ENCODE measurements around the gene PPM1E. TPM values are rescaled to one million over a fixed set of nuclear protein-coding genes. Genes with fewer than 3 reads are reported as not detected.

Gene PPM1E
- total RNA-seq, 2 experiments from 2014 or later = not detected

GRCh38 chr17:58920773-58921172 lies 165.1 kb downstream of the PPM1E start:
- Histone ChIP-seq H3K36me3 (ENCODE audit: insufficient read depth, low read length) (no peaks in the 10 kb centered on the region), H3K9me3 (ENCODE audit: control insufficient read depth in 1 of 2, insufficient read depth in 1 of 2, low read length in 2 of 2) (no peaks in the 10 kb centered on the region), H3K27ac (ENCODE audit: low read depth in 1 of 2, low read length in 2 of 2) (no peak overlapping the region), H3K4me1 (ENCODE audit: insufficient read depth, low read length) (no peaks in the 10 kb centered on the region), H3K4me3 (ENCODE audit: low read length) (no peak overlapping the region), H3K27me3 (ENCODE audit: control insufficient read depth in 1 of 2, insufficient read depth in 2 of 2, low read length in 2 of 2) (peaks cover 0 to 3% of the 10 kb centered on the region in 2 experiments)
- Mint-ChIP-seq H3K27me3 (peaks cover 18% of the 10 kb centered on the region), H3K9me3 (no peaks in the 10 kb centered on the region), H3K27ac (no peak overlapping the region), H3K4me1 (ENCODE audit: low read depth) (no peaks in the 10 kb centered on the region), H3K36me3 (ENCODE audit: low read depth) (no peaks in the 10 kb centered on the region), H3K4me3 (no peak overlapping the region)
- intact Hi-C loops (cut with DNase I, micrococcal nuclease) = no loop called here
- ChIA-PET CTCF (no interaction called here), POLR2A (no interaction called here)
- DNase-seq = no peak
- ATAC-seq (ENCODE audit: poor library complexity) = no peak
- no peak for TF ChIP-seq CTCF (IDR thresholded peaks at IDR 0.05)

- no peaks in the 10 kb centered on the region for H3K9me3 Mint-ChIP-seq
- ATAC-seq (ENCODE audit: poor library complexity) (no peak), DNase-seq (no peak)
- no peaks in the 10 kb centered on the region for H3K4me1 Mint-ChIP-seq (ENCODE audit: low read depth)
- H3K27ac ChIP-seq (ENCODE audit: low read depth in 1 of 2, low read length in 2 of 2) = no peak overlapping the region
- peaks cover 20% of the 10 kb centered on the region for H3K27me3 Mint-ChIP-seq
- no peak for TF ChIP-seq CTCF (IDR thresholded peaks at IDR 0.05)
- H3K4me3 Mint-ChIP-seq = no peak overlapping the region
- H3K36me3 ChIP-seq (ENCODE audit: insufficient read depth, low read length) = no peaks in the 10 kb centered on the region
- CTCF ChIA-PET = no interaction called here
- H3K4me3 ChIP-seq (ENCODE audit: low read length) = no peak overlapping the region
- intact Hi-C loops (cut with DNase I, micrococcal nuclease) = no loop called here
- POLR2A ChIA-PET = no interaction called here
- H3K36me3 Mint-ChIP-seq (ENCODE audit: low read depth) = no peaks in the 10 kb centered on the region
- H3K27me3 ChIP-seq (ENCODE audit: control insufficient read depth in 1 of 2, insufficient read depth in 2 of 2, low read length in 2 of 2) = no peaks in the 10 kb centered on the region
- no peaks in the 10 kb centered on the region for H3K4me1 ChIP-seq (ENCODE audit: insufficient read depth, low read length)
- H3K9me3 ChIP-seq (ENCODE audit: control insufficient read depth in 1 of 2, insufficient read depth in 1 of 2, low read length in 2 of 2) = no peaks in the 10 kb centered on the region
- H3K27ac Mint-ChIP-seq = no peak overlapping the region
Observed at GRCh38 chr17:58932956-58933355, 177.3 kb downstream of the PPM1E start.

- CTCF ChIA-PET = no interaction called here
- intact Hi-C loops (cut with DNase I, micrococcal nuclease) = no loop called here
- Mint-ChIP-seq H3K27ac (no peak overlapping the region), H3K4me3 (no peak overlapping the region), H3K27me3 (peaks cover 3% of the 10 kb centered on the region), H3K36me3 (ENCODE audit: low read depth) (no peaks in the 10 kb centered on the region), H3K9me3 (no peaks in the 10 kb centered on the region), H3K4me1 (ENCODE audit: low read depth) (no peaks in the 10 kb centered on the region)
- Histone ChIP-seq H3K36me3 (ENCODE audit: insufficient read depth, low read length) (no peaks in the 10 kb centered on the region), H3K27me3 (ENCODE audit: control insufficient read depth in 1 of 2, insufficient read depth in 2 of 2, low read length in 2 of 2) (no peaks in the 10 kb centered on the region), H3K9me3 (ENCODE audit: control insufficient read depth in 1 of 2, insufficient read depth in 1 of 2, low read length in 2 of 2) (no peaks in the 10 kb centered on the region), H3K27ac (ENCODE audit: low read depth in 1 of 2, low read length in 2 of 2) (no peak overlapping the region), H3K4me3 (ENCODE audit: low read length) (no peak overlapping the region), H3K4me1 (ENCODE audit: insufficient read depth, low read length) (no peaks in the 10 kb centered on the region)
- no peak for TF ChIP-seq CTCF (IDR thresholded peaks at IDR 0.05)
- POLR2A ChIA-PET = no interaction called here
- no peak for DNase-seq
- no peak for ATAC-seq (ENCODE audit: poor library complexity)
Observed at GRCh38 chr17:58936295-58936694, 180.6 kb downstream of the PPM1E start.

Data from CD4-positive, alpha-beta T cell (primary cell).